Measurements from ENCODE around the gene SMARCA2.

SMARCA2 gene

DNA sequence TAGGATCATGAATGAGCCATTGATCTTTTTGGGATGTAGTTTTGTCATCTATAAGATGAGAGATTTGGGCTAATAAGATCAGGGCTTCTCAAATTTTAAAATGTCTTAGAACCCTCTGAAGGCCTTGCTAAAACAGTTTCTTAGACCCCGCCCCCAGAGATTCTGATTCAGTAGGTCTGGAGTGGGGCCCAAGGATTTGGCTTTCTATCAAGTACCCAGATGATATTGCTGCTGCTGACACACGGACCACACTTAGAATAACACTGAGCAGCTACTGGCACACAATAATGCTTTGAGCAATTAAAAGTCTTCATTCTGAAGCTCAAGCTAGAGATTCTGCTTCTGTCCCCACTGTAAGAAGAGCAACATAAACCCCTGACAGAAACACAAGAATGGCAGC lies 216.7 kb downstream of the SMARCA2 start:
- DNase-seq (ENCODE audit: low spot score), result no peak
- in situ Hi-C loops (cut with MboI; ENCODE audit: low sequenced_read_pairs, unreplicated experiment), result no loop called here
- TF ChIP-seq, protein P1, sequence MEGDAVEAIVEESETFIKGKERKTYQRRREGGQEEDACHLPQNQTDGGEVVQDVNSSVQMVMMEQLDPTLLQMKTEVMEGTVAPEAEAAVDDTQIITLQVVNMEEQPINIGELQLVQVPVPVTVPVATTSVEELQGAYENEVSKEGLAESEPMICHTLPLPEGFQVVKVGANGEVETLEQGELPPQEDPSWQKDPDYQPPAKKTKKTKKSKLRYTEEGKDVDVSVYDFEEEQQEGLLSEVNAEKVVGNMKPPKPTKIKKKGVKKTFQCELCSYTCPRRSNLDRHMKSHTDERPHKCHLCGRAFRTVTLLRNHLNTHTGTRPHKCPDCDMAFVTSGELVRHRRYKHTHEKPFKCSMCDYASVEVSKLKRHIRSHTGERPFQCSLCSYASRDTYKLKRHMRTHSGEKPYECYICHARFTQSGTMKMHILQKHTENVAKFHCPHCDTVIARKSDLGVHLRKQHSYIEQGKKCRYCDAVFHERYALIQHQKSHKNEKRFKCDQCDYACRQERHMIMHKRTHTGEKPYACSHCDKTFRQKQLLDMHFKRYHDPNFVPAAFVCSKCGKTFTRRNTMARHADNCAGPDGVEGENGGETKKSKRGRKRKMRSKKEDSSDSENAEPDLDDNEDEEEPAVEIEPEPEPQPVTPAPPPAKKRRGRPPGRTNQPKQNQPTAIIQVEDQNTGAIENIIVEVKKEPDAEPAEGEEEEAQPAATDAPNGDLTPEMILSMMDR (IDR thresholded peaks at IDR 0.05; ENCODE audit: borderline replicate concordance, control extremely low read depth, extremely low read depth, insufficient read depth, missing control alignments), result no peak

DNA sequence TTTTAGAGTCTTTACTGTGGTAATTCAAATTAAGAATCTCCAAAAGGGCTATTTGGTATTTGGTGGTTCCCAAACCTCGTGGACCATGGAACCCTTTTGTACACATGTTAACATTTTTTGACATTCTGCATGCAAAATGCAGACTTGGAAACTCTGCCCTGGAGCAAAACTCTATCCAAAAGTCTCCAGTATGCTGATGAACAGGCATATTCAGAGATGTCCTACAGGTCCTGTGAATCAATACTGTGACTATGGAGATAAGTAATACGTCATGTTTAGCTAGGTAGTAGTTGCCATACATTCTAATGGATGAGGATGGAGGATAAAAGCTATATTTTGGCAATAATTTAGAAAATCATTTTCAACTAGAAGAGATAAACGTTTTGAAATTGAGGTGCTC lies 218.1 kb downstream of the SMARCA2 start:
- DNase-seq (ENCODE audit: low spot score), result no peak
- in situ Hi-C loops (cut with MboI; ENCODE audit: low sequenced_read_pairs, unreplicated experiment), result no loop called here
- TF ChIP-seq, protein P1 (IDR thresholded peaks at IDR 0.05; ENCODE audit: borderline replicate concordance, control extremely low read depth, extremely low read depth, insufficient read depth, missing control alignments), result no peak

DNA sequence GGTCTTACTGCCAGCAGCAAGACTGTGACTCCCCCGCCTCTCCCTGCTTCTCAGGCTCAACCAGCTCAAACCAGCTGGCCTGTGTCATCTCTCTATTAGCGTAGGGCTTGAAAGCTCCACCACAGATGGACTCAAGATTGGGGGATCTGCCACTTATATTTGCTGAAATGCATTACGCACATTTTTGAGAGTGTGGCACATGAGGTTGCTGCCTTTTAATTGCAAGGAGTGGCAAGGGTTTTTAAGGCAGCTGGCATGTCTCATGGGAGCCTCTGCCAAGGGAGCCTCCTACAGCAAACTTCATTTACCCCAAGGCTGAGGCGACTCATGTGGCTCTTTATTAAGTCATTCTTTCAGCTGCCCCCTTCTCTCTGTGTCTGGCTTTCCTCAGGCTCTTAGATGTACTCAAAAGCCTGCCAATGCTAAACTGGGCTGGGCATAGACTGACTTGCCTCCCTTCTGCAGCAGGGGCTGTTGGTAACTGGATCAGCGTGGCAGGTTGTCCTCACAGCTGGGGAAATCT lies 219.3 kb downstream of the SMARCA2 start:
- DNase-seq (ENCODE audit: low spot score), result no peak
- TF ChIP-seq, protein P1 (IDR thresholded peaks at IDR 0.05; ENCODE audit: borderline replicate concordance, control extremely low read depth, extremely low read depth, insufficient read depth, missing control alignments), result no peak
- in situ Hi-C loops (cut with MboI; ENCODE audit: low sequenced_read_pairs, unreplicated experiment), result no loop called here

DNA sequence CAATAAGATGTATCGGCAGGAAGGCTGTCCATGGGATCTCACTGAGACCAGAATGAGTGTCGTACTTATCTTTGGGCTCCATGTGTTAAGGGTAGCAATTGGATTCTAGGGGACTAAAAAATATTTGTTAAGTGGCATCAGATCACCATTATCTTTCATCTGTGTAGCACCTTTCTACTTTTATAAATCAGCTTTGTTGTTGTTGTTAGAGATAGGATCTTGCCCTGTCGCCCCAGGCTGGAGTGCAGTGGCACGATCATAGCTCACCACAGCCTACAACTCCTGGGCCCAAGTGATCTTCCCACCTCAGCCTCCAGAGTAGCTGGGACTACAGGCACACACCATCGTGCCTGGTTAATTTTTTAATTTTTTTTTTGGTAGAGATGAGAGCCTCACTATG lies 220.5 kb downstream of the SMARCA2 start:
- TF ChIP-seq, protein P1 (IDR thresholded peaks at IDR 0.05; ENCODE audit: borderline replicate concordance, control extremely low read depth, extremely low read depth, insufficient read depth, missing control alignments), result no peak
- in situ Hi-C loops (cut with MboI; ENCODE audit: low sequenced_read_pairs, unreplicated experiment), result no loop called here
- DNase-seq (ENCODE audit: low spot score), result no peak

DNA sequence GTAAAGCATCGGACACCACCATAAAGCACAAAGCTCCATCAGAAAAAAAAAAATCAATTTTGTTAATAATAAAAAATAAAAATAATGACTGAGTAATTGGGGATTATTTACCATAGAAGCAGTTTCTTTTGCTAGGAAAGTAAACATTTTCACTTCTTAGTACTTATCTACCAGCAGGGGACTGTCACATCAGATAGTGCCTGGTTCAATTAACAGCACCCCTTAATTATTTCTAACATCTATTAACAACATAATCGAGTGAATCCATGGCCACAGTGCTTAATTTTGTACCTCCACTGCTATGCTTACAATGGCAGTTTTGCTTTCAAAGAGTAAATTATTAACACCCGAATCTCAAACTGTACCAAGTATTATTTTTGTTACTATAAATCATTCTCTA lies 221.7 kb downstream of the SMARCA2 start:
- TF ChIP-seq, protein P1 (IDR thresholded peaks at IDR 0.05; ENCODE audit: borderline replicate concordance, control extremely low read depth, extremely low read depth, insufficient read depth, missing control alignments), result no peak
- DNase-seq (ENCODE audit: low spot score), result no peak
- in situ Hi-C loops (cut with MboI; ENCODE audit: low sequenced_read_pairs, unreplicated experiment), result no loop called here

DNA sequence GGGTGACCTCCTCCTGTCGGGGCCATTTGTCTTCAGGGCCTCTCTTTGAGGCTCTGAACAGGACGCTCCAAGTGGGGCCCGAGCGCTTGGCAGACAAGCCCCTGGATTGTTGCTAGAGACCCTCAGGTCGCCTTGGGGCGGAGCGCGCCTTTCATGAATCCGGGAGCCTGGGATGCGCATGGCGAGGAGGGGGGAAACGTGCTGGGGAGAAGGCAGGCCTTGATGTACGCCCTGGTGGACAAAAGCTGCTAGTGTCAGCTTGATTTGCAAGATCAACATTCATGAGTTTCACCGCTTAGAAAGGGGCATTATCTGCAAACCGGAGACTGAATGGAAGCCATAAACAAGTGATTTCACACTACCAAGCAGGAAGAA lies 226.3 kb downstream of the SMARCA2 start:
- DNase-seq (ENCODE audit: low spot score), result no peak
- TF ChIP-seq, protein P1 (IDR thresholded peaks at IDR 0.05; ENCODE audit: borderline replicate concordance, control extremely low read depth, extremely low read depth, insufficient read depth, missing control alignments), result no peak
- in situ Hi-C loops (cut with MboI; ENCODE audit: low sequenced_read_pairs, unreplicated experiment), result no loop called here
